H54 (cell line): ENCODE measurements around the gene ABI3BP.

ENCODE experiments used
- DNase-seq: peaks from one replicate; pipeline ENCODE4 v3.0.0; 2011; ENCODE audit warnings: low spot score, mixed read lengths; ENCODE audit not compliant: insufficient read length
- FAIRE-seq: peaks from 3 replicates; lab custom pipeline; 2011; peaks lifted over from hg19 to GRCh38; lab: Jason Lieb, UNC
- POLR2A ChIP-seq: IDR thresholded peaks from 2 replicates; pipeline ENCODE4 v1.6.1; 2011; ENCODE audit warnings: low read depth, mild to moderate bottlenecking, low read length

ABI3BP gene

GRCh38 chr3:101011136-101011535, 17.9 kb upstream of the ABI3BP start:
- no peak for FAIRE-seq

DNA sequence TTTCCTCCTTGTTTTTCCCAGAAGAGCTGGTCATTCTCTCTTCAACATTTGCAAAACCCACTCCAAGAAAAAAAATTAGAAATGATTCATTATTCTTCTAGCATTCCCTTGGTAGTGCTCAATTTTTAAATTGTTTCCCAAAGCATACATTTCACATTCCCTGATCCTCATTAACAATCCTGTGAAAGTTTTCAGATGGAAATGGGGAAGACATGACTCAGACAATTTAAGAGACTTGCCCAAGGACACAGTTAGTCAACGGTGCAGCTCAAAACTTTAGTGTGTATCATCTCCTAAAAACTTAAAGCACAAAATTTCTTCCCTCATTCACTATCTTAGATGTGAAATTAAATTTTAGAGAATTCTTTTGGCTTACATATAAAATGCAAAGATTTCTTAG, 17.1 kb upstream of the ABI3BP start:
- DNase-seq (no peak), FAIRE-seq (no peak)
- no peak for TF ChIP-seq POLR2A

More at GRCh38 chr3:101011136-101011535, 17.9 kb upstream of the ABI3BP start:
- no peak for DNase-seq
- TF ChIP-seq POLR2A: no peak

GRCh38 chr3:101009386-101009785, 16.2 kb upstream of the ABI3BP start:
- TF ChIP-seq POLR2A: no peak
- no peak for FAIRE-seq
- no peak for DNase-seq

DNA sequence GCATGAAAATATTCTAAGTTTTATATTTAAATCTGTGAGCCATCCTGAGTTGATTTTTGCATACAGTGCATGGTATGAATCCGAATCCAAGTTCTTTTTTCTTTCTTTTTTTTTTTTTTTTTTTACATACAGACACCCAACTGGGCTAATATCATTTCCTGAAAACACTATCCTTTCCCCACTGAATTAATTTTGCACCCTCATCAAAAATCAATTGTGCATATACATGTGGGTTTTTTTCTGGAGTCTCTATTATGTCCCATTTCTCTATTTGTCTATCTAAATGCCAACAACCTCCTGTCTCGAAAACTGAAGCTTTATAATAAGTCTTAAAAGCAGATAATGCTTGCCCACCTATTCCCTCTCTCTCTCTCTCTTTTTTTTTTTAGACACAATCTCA, 5.9 kb upstream of the ABI3BP start:
- DNase-seq (no peak), FAIRE-seq (no peak)
- no peak for TF ChIP-seq POLR2A

DNA sequence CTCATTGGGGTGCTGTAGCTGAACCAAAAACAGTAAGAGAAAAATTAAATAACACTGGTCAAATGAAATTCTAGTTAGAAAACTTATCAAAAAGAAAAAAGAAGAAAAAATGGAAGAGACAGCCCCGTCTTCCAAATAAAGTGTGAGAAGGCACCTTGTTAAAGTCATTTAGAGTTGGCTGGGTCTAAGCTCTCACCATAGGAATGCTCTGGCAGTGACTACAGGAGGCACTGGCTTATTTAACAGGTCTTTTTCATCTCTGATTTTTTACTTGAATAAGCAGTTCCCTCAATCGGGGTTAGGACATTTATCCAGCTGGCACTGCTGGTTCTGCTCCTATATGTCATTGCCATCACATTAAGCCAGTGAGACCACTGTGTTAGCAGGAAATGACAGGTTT, 1.6 kb upstream of the ABI3BP start:
- DNase-seq (no peak), FAIRE-seq (no peak)
- TF ChIP-seq POLR2A: no peak

DNA sequence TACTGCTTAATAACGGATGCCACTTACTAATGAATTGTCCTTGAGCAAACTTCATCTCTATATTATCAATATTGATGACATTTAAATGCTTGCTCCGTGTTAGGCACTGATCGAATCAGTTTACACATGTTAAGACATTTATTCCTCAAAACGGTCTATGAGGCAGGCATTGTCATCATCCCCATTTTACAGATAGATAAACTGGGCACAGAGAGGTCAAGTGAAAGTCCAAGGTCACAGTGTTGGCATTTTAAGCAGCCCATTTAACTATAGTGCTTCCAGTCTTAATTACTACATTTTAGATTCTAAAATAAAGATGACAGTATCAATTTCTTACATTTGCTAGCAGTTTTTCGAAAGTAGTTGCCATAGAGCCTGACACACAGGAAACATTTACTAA, 966 bp upstream of the ABI3BP start:
- FAIRE-seq (no peak), DNase-seq (no peak)
- no peak for TF ChIP-seq POLR2A

- DNase-seq (no peak), FAIRE-seq (peak; percentile 89)
- no peak for TF ChIP-seq POLR2A
Measured at GRCh38 chr3:100992231-100993012, 799 bp downstream of the ABI3BP start.

DNA sequence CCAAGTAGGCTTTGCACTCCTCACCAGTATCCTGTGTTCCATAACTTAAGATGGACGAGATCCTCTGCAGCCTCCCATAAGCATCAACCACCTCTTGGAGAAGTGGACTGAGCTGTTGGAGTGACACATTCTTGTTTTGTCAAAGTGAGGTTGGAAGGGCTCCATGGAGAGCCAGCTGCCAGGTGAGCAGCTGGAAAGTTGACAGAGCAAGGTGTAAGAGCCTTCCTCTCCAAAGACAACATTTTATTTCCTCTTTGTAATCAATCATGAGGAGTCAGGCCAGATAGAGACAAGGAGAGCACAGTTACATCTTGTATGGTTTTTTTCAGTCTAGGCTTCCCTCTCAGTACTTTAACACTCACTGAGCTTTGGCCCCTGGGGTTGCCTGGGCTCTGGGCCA, 5.1 kb downstream of the ABI3BP start:
- FAIRE-seq (peak; percentile 20), DNase-seq (no peak)
- no peak for TF ChIP-seq POLR2A

DNA sequence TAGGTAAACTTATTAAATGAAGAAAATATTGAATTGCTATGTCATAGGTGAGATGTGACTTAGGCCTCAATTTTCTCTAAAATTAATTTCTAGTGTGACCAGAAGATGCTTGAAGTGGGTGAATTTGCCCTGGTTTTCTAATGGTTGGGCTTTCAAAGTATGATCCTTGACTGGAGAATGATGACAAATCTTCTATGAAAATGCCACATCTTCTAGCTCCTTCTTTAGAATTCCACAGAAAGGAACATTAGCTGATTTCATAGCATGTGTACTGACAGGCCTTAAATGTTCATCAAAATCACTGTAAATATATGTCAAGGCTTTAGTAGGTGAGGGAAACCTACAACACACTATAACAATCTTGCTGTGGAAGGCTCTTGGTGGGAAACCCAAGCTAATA, 8.9 kb downstream of the ABI3BP start:
- FAIRE-seq (no peak), DNase-seq (no peak)
- no peak for TF ChIP-seq POLR2A

GRCh38 chr3:100982710-100983109, 10.5 kb downstream of the ABI3BP start:
- DNase-seq: no peak
- no peak for TF ChIP-seq POLR2A
- no peak for FAIRE-seq

GRCh38 chr3:100981164-100981911, 11.9 kb downstream of the ABI3BP start:
- no peak for FAIRE-seq
- TF ChIP-seq POLR2A: no peak
- DNase-seq: no peak

DNA sequence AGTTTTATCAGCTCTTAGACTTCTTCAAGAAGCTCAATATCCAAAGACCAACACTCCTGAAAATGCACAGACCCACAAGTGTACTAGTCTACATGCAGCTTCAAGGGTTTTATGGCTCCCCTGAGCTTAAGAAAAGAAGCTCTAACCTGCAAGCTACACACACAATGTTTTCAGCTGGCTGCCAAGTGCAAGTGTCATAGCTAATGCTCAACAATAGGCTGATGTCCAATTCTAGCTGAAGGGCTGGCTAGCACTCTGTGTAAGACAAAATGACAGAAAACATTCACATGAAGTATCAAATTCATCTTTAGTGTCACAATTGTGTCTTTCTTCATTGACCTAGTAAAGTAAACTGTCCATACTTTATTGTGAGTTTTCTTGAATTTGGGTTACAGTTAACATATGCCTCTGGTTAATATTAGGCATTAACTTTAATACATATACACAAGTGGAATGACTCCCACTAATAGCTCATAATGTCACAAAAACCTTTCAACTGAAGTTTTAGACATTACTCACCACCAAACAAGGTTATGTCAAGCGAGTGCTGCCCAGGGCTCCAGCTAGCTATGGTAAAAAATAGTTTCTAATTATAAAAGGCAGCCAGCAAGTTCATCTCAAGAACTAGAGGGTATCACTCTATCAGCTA, 15.1 kb downstream of the ABI3BP start:
- TF ChIP-seq POLR2A: no peak
- FAIRE-seq (no peak), DNase-seq (no peak)

- no peak for FAIRE-seq
- TF ChIP-seq POLR2A: no peak
- DNase-seq: no peak
Measured at GRCh38 chr3:100976611-100977010, 16.6 kb downstream of the ABI3BP start.

DNA sequence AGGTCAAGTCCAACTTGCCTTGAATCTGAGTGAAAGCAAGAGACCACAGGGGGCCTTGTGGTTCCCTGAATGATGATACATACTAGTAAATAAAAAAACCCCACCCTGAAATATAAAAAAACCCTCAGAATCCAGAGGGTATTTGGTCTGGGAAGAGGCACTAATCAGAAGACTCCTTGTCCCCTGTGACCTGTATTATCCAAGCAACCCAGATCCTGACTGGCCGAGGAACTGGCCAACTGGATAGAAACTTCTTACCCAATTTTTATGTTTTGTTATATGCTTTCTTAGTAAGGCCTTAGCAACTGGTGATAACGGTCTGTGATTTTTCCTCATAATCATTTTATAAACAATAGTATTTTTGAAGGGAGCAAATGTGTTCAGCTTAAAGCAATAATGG, 17.5 kb downstream of the ABI3BP start:
- FAIRE-seq (no peak), DNase-seq (no peak)
- no peak for TF ChIP-seq POLR2A

GRCh38 chr3:100973594-100973993, 19.6 kb downstream of the ABI3BP start:
- FAIRE-seq (no peak), DNase-seq (no peak)
- no peak for TF ChIP-seq POLR2A
